NCI-H748 (cell line): ENCODE measurements around the gene ZCCHC24.
"Not testable (repeated sequence)": the region's sequence is repeated elsewhere in the genome, so short reads cannot be mapped to it uniquely, and the experiment has no call there.

Source experiments
- DNase-seq: peaks from one replicate; lab custom pipeline; 2025; ENCODE audit not compliant: unreplicated experiment; lab: John Stamatoyannopoulos, UW

Gene ZCCHC24

GRCh38 chr10:79347894-79348639, 97.4 kb downstream of the ZCCHC24 start:
- DNase-seq: peak; percentile 50

- peak; percentile 88 for DNase-seq
Measured at GRCh38 chr10:79347226-79347893, 98.1 kb downstream of the ZCCHC24 start, which contains the start of gene PPIF. Gene PPIF, plus strand, starts transcription at chr10:79347469. Its CDS starts 80 bp downstream, at chr10:79347549.

GRCh38 chr10:79346388-79347225, 98.8 kb downstream of the ZCCHC24 start:
- DNase-seq: peak; percentile 33

- DNase-seq: no peak
Measured at GRCh38 chr10:79346012-79346340, 99.4 kb downstream of the ZCCHC24 start.

GRCh38 chr10:79345241-79346011, 100.0 kb downstream of the ZCCHC24 start:
- no peak for DNase-seq

- peak; percentile 45 for DNase-seq
Measured at GRCh38 chr10:79344502-79345195, 100.8 kb downstream of the ZCCHC24 start.

GRCh38 chr10:79342811-79343561, 102.4 kb downstream of the ZCCHC24 start:
- DNase-seq: no peak

GRCh38 chr10:79342295-79342761, 103.1 kb downstream of the ZCCHC24 start:
- DNase-seq: no peak

- no peak for DNase-seq
Measured at GRCh38 chr10:79340646-79341244, 104.7 kb downstream of the ZCCHC24 start.

GRCh38 chr10:79339266-79339665, 106.2 kb downstream of the ZCCHC24 start:
- no peak for DNase-seq

GRCh38 chr10:79337783-79338469, 107.5 kb downstream of the ZCCHC24 start:
- not testable (repeated sequence) for DNase-seq

- no peak for DNase-seq
Measured at GRCh38 chr10:79336739-79337138, 108.7 kb downstream of the ZCCHC24 start.

- no peak for DNase-seq
Measured at GRCh38 chr10:79336276-79336675, 109.1 kb downstream of the ZCCHC24 start.

GRCh38 chr10:79335470-79336235, 109.8 kb downstream of the ZCCHC24 start:
- no peak for DNase-seq

- no peak for DNase-seq
Measured at GRCh38 chr10:79335094-79335469, 110.3 kb downstream of the ZCCHC24 start.

GRCh38 chr10:79334573-79334972, 110.9 kb downstream of the ZCCHC24 start:
- DNase-seq: no peak

- no peak for DNase-seq
Measured at GRCh38 chr10:79333513-79333912, 111.9 kb downstream of the ZCCHC24 start.
